ENCODE results near the gene GPR107.

The GPR107 gene

GRCh38 chr9:130028493-130029222 lies 25.0 kb upstream of the GPR107 start:
- DNase-seq: no peak

- DNase-seq: no peak
Measured at GRCh38 chr9:130029223-130029973, 24.3 kb upstream of the GPR107 start.

GRCh38 chr9:130030651-130031127 lies 23.0 kb upstream of the GPR107 start:
- no peak for DNase-seq

GRCh38 chr9:130034570-130034969 lies 19.1 kb upstream of the GPR107 start:
- no peak for DNase-seq

GRCh38 chr9:130036099-130036498 lies 17.6 kb upstream of the GPR107 start:
- no peak for DNase-seq

- DNase-seq: peak; percentile 1 to 52
Measured at GRCh38 chr9:130039528-130040147, 14.1 kb upstream of the GPR107 start.

- DNase-seq: no peak
Measured at GRCh38 chr9:130040984-130041647, 12.6 kb upstream of the GPR107 start.

- DNase-seq: no peak
Measured at GRCh38 chr9:130041648-130042405, 11.9 kb upstream of the GPR107 start.

- peak in 1 of 2 experiments; percentile 8 for DNase-seq
Measured at GRCh38 chr9:130042406-130042884, 11.3 kb upstream of the GPR107 start.

- DNase-seq: peak; percentile 59 to 79
Measured at GRCh38 chr9:130042885-130043653, 10.6 kb upstream of the GPR107 start, which contains the start of gene FNBP1. FNBP1 (minus strand) TSS chr9:130043189; CDS start chr9:130042975, 214 bp downstream.

- no peak for DNase-seq
Measured at GRCh38 chr9:130043654-130044623, 9.8 kb upstream of the GPR107 start.

GRCh38 chr9:130045725-130046450 lies 7.8 kb upstream of the GPR107 start:
- DNase-seq: no peak

GRCh38 chr9:130049431-130050210 lies 4.1 kb upstream of the GPR107 start:
- DNase-seq: no peak

- DNase-seq: no peak
Measured at GRCh38 chr9:130050462-130050861, 3.2 kb upstream of the GPR107 start.

- no peak for DNase-seq
Measured at GRCh38 chr9:130051855-130052254, 1.9 kb upstream of the GPR107 start.

GRCh38 chr9:130053109-130053503 lies 600 bp upstream of the GPR107 start:
- no peak for DNase-seq

GRCh38 chr9:130054325-130054786 lies 650 bp downstream of the GPR107 start:
- no peak for DNase-seq

GRCh38 chr9:130054820-130055219 lies 1.1 kb downstream of the GPR107 start:
- DNase-seq: no peak

Measured in NCI-H2081 (cell line).